HL-60 (cell line): ENCODE measurements around the gene SEC31B.

ENCODE experiments used
- DNase-seq, 2 experiments: peaks; one replicate each; pipeline ENCODE4 v3.0.0-alpha.2; 2010 to 2020; ENCODE audit warnings: low read depth in 1 of 2, low spot score in 1 of 2
- H3K27ac ChIP-seq: fragments of 250-450 bp; sonication (Bioruptor Pico); replicated peaks from 2 replicates; pipeline ENCODE4 v1.5.1; 2020; ENCODE audit warnings: mild to moderate bottlenecking, moderate library complexity
- H3K27me3 ChIP-seq: fragments of 250-450 bp; sonication (Bioruptor Pico); 2 replicates; pipeline ENCODE4 v1.5.1; 2021; ENCODE audit warnings: mild to moderate bottlenecking, moderate library complexity; ENCODE audit not compliant: insufficient read depth, poor library complexity, severe bottlenecking
- H3K4me3 ChIP-seq: replicated peaks from 2 replicates; pipeline ENCODE4 v1.5.1; 2011; ENCODE audit warnings: mild to moderate bottlenecking, control low read depth, low read length; ENCODE audit not compliant: insufficient read depth
- GABPA ChIP-seq: IDR thresholded peaks from 2 replicates; pipeline ENCODE4 v1.6.1; 2012; ENCODE audit warnings: low read depth
- POLR2AphosphoS5 ChIP-seq: IDR thresholded peaks from 2 replicates; pipeline ENCODE4 v1.6.1; 2012; ENCODE audit warnings: low read depth
- SPI1 ChIP-seq: IDR thresholded peaks from 2 replicates; pipeline ENCODE4 v1.6.1; 2012; ENCODE audit warnings: low read depth, mild to moderate bottlenecking, borderline replicate concordance
- TF ChIP-seq, protein P1 (sequence below): IDR thresholded peaks from one replicate; pipeline ENCODE4 v1.5.1; 2011; ENCODE audit warnings: low read length, control low read depth, inconsistent platforms; ENCODE audit not compliant: insufficient read depth
- TF ChIP-seq, protein P2 (sequence below): IDR thresholded peaks from 2 replicates; pipeline ENCODE4 v1.6.1; 2012; ENCODE audit warnings: low read depth; ENCODE audit not compliant: insufficient replicate concordance

The SEC31B gene

GRCh38 chr10:100487529-100487928 is 32.1 kb downstream of the SEC31B start:
- no peak overlapping the region for H3K4me3 ChIP-seq
- no peak for DNase-seq
- no peak overlapping the region for H3K27ac ChIP-seq
- TF ChIP-seq POLR2AphosphoS5: no peak
- no peak for TF ChIP-seq GABPA
- no peak for TF ChIP-seq SPI1
- TF ChIP-seq, protein P1, sequence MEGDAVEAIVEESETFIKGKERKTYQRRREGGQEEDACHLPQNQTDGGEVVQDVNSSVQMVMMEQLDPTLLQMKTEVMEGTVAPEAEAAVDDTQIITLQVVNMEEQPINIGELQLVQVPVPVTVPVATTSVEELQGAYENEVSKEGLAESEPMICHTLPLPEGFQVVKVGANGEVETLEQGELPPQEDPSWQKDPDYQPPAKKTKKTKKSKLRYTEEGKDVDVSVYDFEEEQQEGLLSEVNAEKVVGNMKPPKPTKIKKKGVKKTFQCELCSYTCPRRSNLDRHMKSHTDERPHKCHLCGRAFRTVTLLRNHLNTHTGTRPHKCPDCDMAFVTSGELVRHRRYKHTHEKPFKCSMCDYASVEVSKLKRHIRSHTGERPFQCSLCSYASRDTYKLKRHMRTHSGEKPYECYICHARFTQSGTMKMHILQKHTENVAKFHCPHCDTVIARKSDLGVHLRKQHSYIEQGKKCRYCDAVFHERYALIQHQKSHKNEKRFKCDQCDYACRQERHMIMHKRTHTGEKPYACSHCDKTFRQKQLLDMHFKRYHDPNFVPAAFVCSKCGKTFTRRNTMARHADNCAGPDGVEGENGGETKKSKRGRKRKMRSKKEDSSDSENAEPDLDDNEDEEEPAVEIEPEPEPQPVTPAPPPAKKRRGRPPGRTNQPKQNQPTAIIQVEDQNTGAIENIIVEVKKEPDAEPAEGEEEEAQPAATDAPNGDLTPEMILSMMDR: no peak
- H3K27me3 ChIP-seq: no peaks in the 10 kb centered on the region

DNA sequence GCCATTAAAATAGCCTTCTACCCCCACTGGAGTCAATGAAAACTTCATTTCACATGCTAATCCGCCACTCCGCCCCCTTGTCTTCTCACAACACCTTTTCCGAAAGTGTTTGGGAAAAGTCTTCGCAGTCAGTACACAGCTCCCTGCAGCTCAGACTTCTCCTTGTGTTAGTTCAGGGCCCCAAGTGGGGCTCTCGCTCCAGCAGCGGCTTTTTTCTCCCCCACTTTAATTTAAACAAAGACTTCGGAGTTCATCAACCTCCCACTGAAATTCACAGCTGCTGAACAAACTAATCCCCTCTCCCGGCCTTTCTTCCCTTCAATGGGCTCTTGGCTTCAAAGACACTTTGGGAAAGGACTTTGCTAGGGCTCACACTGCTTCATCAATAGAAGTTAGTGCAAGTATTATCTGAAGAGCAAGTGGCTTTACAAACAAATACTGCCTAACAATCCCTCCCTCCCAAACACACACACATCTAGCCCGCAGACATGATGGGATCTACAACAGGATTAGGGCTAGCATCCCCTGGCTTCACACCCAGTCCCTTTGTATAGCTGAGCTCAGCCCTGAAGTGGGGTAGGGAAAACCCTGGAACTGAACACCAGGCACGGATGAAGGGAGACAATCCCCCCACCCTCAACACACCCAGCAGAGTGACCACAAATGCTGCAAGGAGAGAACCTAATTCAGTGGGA is 33.7 kb downstream of the SEC31B start:
- DNase-seq: no peak
- Histone ChIP-seq H3K27ac (no peak overlapping the region), H3K27me3 (no peaks in the 10 kb centered on the region), H3K4me3 (no peak overlapping the region)
- TF ChIP-seq GABPA (no peak), POLR2AphosphoS5 (no peak), SPI1 (no peak)
- TF ChIP-seq, protein P1: no peak
- TF ChIP-seq, protein P2, sequence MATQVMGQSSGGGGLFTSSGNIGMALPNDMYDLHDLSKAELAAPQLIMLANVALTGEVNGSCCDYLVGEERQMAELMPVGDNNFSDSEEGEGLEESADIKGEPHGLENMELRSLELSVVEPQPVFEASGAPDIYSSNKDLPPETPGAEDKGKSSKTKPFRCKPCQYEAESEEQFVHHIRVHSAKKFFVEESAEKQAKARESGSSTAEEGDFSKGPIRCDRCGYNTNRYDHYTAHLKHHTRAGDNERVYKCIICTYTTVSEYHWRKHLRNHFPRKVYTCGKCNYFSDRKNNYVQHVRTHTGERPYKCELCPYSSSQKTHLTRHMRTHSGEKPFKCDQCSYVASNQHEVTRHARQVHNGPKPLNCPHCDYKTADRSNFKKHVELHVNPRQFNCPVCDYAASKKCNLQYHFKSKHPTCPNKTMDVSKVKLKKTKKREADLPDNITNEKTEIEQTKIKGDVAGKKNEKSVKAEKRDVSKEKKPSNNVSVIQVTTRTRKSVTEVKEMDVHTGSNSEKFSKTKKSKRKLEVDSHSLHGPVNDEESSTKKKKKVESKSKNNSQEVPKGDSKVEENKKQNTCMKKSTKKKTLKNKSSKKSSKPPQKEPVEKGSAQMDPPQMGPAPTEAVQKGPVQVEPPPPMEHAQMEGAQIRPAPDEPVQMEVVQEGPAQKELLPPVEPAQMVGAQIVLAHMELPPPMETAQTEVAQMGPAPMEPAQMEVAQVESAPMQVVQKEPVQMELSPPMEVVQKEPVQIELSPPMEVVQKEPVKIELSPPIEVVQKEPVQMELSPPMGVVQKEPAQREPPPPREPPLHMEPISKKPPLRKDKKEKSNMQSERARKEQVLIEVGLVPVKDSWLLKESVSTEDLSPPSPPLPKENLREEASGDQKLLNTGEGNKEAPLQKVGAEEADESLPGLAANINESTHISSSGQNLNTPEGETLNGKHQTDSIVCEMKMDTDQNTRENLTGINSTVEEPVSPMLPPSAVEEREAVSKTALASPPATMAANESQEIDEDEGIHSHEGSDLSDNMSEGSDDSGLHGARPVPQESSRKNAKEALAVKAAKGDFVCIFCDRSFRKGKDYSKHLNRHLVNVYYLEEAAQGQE: no peak

DNA sequence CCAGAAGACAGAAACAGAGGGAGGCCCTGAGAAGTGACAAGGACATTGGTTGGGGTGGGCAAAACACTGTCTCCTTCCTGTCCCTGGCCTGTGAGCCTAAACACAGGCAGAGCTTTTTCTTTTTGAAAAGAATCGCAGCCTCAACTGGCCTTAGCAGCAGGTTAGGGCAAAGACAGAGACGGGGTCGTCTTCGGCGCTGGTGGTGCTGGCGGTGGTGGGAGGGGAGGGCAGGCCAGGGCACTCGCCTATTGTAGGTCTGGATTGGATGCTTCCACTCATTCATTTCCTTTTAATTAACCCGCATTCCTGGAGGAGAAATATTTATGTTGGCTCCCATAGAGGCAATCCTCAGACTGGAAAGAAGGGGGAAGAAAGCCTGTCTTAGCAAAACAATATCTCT is 34.3 kb downstream of the SEC31B start:
- H3K27ac ChIP-seq: no peak overlapping the region
- no peaks in the 10 kb centered on the region for H3K27me3 ChIP-seq
- DNase-seq: no peak
- TF ChIP-seq SPI1 (no peak), POLR2AphosphoS5 (no peak), GABPA (no peak)
- TF ChIP-seq, protein P2: no peak
- TF ChIP-seq, protein P1: no peak
- no peak overlapping the region for H3K4me3 ChIP-seq
